Liver (tissue), 3 donors: ENCODE results near the gene MEIS1.

ENCODE experiments used
- ATF3 ChIP-seq: IDR thresholded peaks from 2 replicates; pipeline ENCODE4 v1.6.1; 2016; ENCODE audit warnings: antibody characterized with exemption
- CTCF ChIP-seq: fragments of 150-350 bp; IDR thresholded peaks from 2 replicates; pipeline ENCODE4 v1.5.1; 2017; ENCODE audit warnings: improper control_type of control experiment, low read depth, low read length; ENCODE audit not compliant: missing input control
- FOXA1 ChIP-seq: IDR thresholded peaks from 2 replicates; pipeline ENCODE4 v1.6.1; 2016; ENCODE audit warnings: antibody characterized with exemption
- FOXA2 ChIP-seq: IDR thresholded peaks from 2 replicates; pipeline ENCODE4 v1.6.1; 2016; ENCODE audit warnings: antibody characterized with exemption
- GABPA ChIP-seq, 2 donors: IDR thresholded peaks in 1 of 2; conservative IDR thresholded peaks in 1 of 2; 2 replicates each; pipeline ENCODE4 v1.6.1; 2016; ENCODE audit warnings: antibody characterized with exemption in 2 of 2, mild to moderate bottlenecking in 1 of 2, moderate library complexity in 1 of 2
- MAX ChIP-seq: IDR thresholded peaks from 2 replicates; pipeline ENCODE4 v1.6.1; 2016; ENCODE audit warnings: antibody characterized with exemption
- YY1 ChIP-seq: IDR thresholded peaks from 2 replicates; pipeline ENCODE4 v1.6.1; 2016; ENCODE audit warnings: antibody characterized with exemption, mild to moderate bottlenecking
- donor health status: healthy.
- donor health status: healthy.

GRCh38 chr2:66578687-66579106, 143.8 kb downstream of the MEIS1 start:
- no peak for TF ChIP-seq CTCF
- no peak for TF ChIP-seq GABPA (IDR thresholded peaks at IDR 0.05 in 1 of 2, conservative IDR thresholded peaks at IDR 0.05 in 1 of 2)
- no peak for TF ChIP-seq FOXA2
- no peak for TF ChIP-seq MAX
- TF ChIP-seq YY1: no peak
- TF ChIP-seq ATF3: no peak
- TF ChIP-seq FOXA1: no peak
